ENCODE results near the gene ARSD.
A peak's percentile ranks its signal among the peaks of the same experiment; 100 is the strongest.
"Not testable (repeated sequence)": the region's sequence is repeated elsewhere in the genome, so short reads cannot be mapped to it uniquely, and the experiment has no call there.

Gene ARSD

GRCh38 chrX:2928583-2929434, at the start of gene ARSD:
Gene ARSD (minus strand): TSS chrX:2929339. CDS start chrX:2929275, 64 bp downstream.
- DNase-seq, result peak; percentile 43

- DNase-seq, result not testable (repeated sequence)
Measured at GRCh38 chrX:2978639-2979038, 49.5 kb upstream of the ARSD start.

GRCh38 chrX:2974961-2975360, 45.8 kb upstream of the ARSD start:
- DNase-seq, result no peak

GRCh38 chrX:2972391-2972790, 43.3 kb upstream of the ARSD start:
- no peak for DNase-seq

- DNase-seq, result no peak
Measured at GRCh38 chrX:2969021-2969420, 39.9 kb upstream of the ARSD start.

- no peak for DNase-seq
Measured at GRCh38 chrX:2967998-2968909, 39.1 kb upstream of the ARSD start.

- no peak for DNase-seq
Measured at GRCh38 chrX:2967584-2967983, 38.4 kb upstream of the ARSD start.

GRCh38 chrX:2967012-2967411, 37.9 kb upstream of the ARSD start:
- no peak for DNase-seq

- DNase-seq, result no peak
Measured at GRCh38 chrX:2965965-2966364, 36.8 kb upstream of the ARSD start.

GRCh38 chrX:2963992-2964794, 35.1 kb upstream of the ARSD start:
- DNase-seq, result not testable (repeated sequence)

- not testable (repeated sequence) for DNase-seq
Measured at GRCh38 chrX:2963449-2963848, 34.3 kb upstream of the ARSD start.

GRCh38 chrX:2962381-2962780, 33.2 kb upstream of the ARSD start:
- no peak for DNase-seq

GRCh38 chrX:2960861-2961515, 31.8 kb upstream of the ARSD start:
- DNase-seq, result no peak

GRCh38 chrX:2958199-2958598, 29.1 kb upstream of the ARSD start:
- DNase-seq, result no peak

GRCh38 chrX:2955838-2956237, 26.7 kb upstream of the ARSD start:
- DNase-seq, result no peak

- DNase-seq, result no peak
Measured at GRCh38 chrX:2955281-2955680, 26.1 kb upstream of the ARSD start.

- DNase-seq, result no peak
Measured at GRCh38 chrX:2954541-2954940, 25.4 kb upstream of the ARSD start.

- not testable (repeated sequence) for DNase-seq
Measured at GRCh38 chrX:2937942-2938341, 8.8 kb upstream of the ARSD start.

- DNase-seq, result no peak
Measured at GRCh38 chrX:2934715-2935710, 5.9 kb upstream of the ARSD start.

- no peak for DNase-seq
Measured at GRCh38 chrX:2933125-2933900, 4.2 kb upstream of the ARSD start.
